Measurements from ENCODE around the gene CLNK. TPM values are rescaled to one million over a fixed set of nuclear protein-coding genes. Genes with fewer than 3 reads are reported as not detected.

CLNK gene
- total and polyA plus RNA-seq, 4 donors: under 0.01 to 0.01 (median under 0.01) TPM; not detected in 1

DNA sequence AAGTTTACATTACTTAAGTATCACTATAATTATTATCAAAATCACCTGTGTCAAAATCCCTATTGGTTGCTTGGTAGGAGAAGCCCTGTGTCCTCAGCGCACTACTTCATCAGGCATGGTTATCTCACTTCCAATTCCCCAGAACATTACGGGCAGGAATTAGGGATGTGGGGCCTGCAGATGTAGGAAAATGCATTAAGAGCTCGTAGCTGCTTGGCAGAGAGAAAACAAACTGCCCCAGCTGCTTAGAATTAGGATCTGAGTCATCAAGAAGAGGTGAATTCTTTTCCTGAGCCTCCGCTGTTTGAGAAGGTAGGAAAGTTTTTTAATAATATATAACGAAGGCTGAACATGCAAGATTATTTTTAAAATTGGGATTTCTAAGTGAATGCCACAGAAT, 31.1 kb upstream of the CLNK start (continued):
- TF ChIP-seq, protein P1, sequence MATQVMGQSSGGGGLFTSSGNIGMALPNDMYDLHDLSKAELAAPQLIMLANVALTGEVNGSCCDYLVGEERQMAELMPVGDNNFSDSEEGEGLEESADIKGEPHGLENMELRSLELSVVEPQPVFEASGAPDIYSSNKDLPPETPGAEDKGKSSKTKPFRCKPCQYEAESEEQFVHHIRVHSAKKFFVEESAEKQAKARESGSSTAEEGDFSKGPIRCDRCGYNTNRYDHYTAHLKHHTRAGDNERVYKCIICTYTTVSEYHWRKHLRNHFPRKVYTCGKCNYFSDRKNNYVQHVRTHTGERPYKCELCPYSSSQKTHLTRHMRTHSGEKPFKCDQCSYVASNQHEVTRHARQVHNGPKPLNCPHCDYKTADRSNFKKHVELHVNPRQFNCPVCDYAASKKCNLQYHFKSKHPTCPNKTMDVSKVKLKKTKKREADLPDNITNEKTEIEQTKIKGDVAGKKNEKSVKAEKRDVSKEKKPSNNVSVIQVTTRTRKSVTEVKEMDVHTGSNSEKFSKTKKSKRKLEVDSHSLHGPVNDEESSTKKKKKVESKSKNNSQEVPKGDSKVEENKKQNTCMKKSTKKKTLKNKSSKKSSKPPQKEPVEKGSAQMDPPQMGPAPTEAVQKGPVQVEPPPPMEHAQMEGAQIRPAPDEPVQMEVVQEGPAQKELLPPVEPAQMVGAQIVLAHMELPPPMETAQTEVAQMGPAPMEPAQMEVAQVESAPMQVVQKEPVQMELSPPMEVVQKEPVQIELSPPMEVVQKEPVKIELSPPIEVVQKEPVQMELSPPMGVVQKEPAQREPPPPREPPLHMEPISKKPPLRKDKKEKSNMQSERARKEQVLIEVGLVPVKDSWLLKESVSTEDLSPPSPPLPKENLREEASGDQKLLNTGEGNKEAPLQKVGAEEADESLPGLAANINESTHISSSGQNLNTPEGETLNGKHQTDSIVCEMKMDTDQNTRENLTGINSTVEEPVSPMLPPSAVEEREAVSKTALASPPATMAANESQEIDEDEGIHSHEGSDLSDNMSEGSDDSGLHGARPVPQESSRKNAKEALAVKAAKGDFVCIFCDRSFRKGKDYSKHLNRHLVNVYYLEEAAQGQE (IDR thresholded peaks at IDR 0.05): no peak
- TF ChIP-seq FOXA2 (IDR thresholded peaks at IDR 0.05): no peak
- TF ChIP-seq FOXA1 (IDR thresholded peaks at IDR 0.05): no peak
- TF ChIP-seq CTCF (IDR thresholded peaks at IDR 0.05; ENCODE audit: low read depth, low read length, missing input control): no peak
- TF ChIP-seq ATF3 (IDR thresholded peaks at IDR 0.05): no peak
- no peak for TF ChIP-seq HNF4A (conservative IDR thresholded peaks at IDR 0.05)

DNA sequence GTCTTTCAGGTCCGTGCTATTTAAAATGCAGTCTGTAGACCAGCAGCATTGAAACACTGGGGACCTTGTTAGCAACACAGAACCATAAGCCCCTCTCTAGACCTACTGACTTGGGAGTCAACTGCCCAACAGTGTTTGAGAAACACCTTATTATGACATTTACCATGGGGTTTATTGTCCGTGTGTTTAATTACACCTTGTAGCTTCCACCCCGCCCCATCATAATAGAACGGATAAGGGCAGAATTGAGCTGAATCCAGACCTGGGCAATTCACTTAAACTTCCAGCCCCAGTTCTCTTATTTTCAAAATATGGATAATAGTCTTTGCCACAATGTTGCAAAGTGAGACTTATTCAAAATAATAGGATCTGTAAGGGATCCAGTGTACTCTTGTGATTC, 30.6 kb upstream of the CLNK start:
- H3K4me1 ChIP-seq (ENCODE audit: control insufficient read depth in 4 of 4, insufficient read depth in 4 of 4, low read length in 3 of 4): no peaks in the 10 kb centered on the region
- no peak for DNase-seq (ENCODE audit: low spot score)
- H3K9ac ChIP-seq (ENCODE audit: low read depth in 1 of 2, low read length in 2 of 2): no peak overlapping the region
- no peak overlapping the region for H3K4me3 ChIP-seq (ENCODE audit: low read depth in 1 of 3, low read length in 3 of 3)
- peaks cover 3 to 11% (median 4%) of the 10 kb centered on the region in 4 donors for H3K9me3 ChIP-seq (ENCODE audit: control insufficient read depth in 4 of 4, low read length in 3 of 4)
- no peaks in the 10 kb centered on the region for H3K27me3 ChIP-seq (ENCODE audit: control insufficient read depth in 4 of 4, insufficient read depth in 4 of 4, low read length in 3 of 4)
- no peak for TF ChIP-seq EGR1 (IDR thresholded peaks at IDR 0.05; ENCODE audit: low read depth in 2 of 2)
- no peak for TF ChIP-seq FOXA2 (IDR thresholded peaks at IDR 0.05)
- no peak overlapping the region for H3K27ac ChIP-seq (ENCODE audit: low read depth in 1 of 2, low read length in 2 of 2)
- WGBS: 68% methylated on average over 4 of the region's 4 CpGs
- H3K36me3 ChIP-seq (ENCODE audit: control insufficient read depth in 4 of 4, insufficient read depth in 3 of 4, low read depth in 1 of 4, low read length in 3 of 4): peaks cover 0 to 2% (median 0%) of the 10 kb centered on the region in 4 donors

- TF ChIP-seq, protein P1 (IDR thresholded peaks at IDR 0.05): no peak
- TF ChIP-seq MAX (IDR thresholded peaks at IDR 0.05) (no peak), HNF4G (IDR thresholded peaks at IDR 0.05) (no peak), FOXA1 (IDR thresholded peaks at IDR 0.05) (no peak), EGR1 (IDR thresholded peaks at IDR 0.05; ENCODE audit: low read depth in 2 of 2) (no peak)
- Histone ChIP-seq H3K36me3 (ENCODE audit: control insufficient read depth in 4 of 4, insufficient read depth in 3 of 4, low read depth in 1 of 4, low read length in 3 of 4) (peaks cover 0 to 2% (median 0%) of the 10 kb centered on the region in 4 donors), H3K27ac (ENCODE audit: low read depth in 1 of 2, low read length in 2 of 2) (no peak overlapping the region), H3K4me3 (ENCODE audit: low read depth in 1 of 3, low read length in 3 of 3) (no peak overlapping the region), H3K27me3 (ENCODE audit: control insufficient read depth in 4 of 4, insufficient read depth in 4 of 4, low read length in 3 of 4) (peaks cover 0 to 3% (median 0%) of the 10 kb centered on the region in 4 donors), H3K4me1 (ENCODE audit: control insufficient read depth in 4 of 4, insufficient read depth in 4 of 4, low read length in 3 of 4) (no peaks in the 10 kb centered on the region), H3K9ac (ENCODE audit: low read depth in 1 of 2, low read length in 2 of 2) (no peak overlapping the region), H3K9me3 (ENCODE audit: control insufficient read depth in 4 of 4, low read length in 3 of 4) (peaks cover 3 to 11% (median 4%) of the 10 kb centered on the region in 4 donors)
- DNase-seq (ENCODE audit: low spot score): no peak
- WGBS: 82% methylated on average over 3 of the region's 3 CpGs
These were observed 29.0 kb upstream of the CLNK start for GRCh38 chr4:10713591-10713990.
